ENCODE data around the gene MEIS2.

The MEIS2 gene

GRCh38 chr15:37096558-37097143 lies 3.7 kb downstream of the MEIS2 start:
- H3K27me3 ChIP-seq (ENCODE audit: insufficient read depth, low read length, poor library complexity) = no peaks in the 10 kb centered on the region
- TF ChIP-seq, protein P1, sequence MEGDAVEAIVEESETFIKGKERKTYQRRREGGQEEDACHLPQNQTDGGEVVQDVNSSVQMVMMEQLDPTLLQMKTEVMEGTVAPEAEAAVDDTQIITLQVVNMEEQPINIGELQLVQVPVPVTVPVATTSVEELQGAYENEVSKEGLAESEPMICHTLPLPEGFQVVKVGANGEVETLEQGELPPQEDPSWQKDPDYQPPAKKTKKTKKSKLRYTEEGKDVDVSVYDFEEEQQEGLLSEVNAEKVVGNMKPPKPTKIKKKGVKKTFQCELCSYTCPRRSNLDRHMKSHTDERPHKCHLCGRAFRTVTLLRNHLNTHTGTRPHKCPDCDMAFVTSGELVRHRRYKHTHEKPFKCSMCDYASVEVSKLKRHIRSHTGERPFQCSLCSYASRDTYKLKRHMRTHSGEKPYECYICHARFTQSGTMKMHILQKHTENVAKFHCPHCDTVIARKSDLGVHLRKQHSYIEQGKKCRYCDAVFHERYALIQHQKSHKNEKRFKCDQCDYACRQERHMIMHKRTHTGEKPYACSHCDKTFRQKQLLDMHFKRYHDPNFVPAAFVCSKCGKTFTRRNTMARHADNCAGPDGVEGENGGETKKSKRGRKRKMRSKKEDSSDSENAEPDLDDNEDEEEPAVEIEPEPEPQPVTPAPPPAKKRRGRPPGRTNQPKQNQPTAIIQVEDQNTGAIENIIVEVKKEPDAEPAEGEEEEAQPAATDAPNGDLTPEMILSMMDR (IDR thresholded peaks at IDR 0.05; ENCODE audit: borderline replicate concordance, extremely low read depth, low read length, poor library complexity, severe bottlenecking) = no peak
- TF ChIP-seq EZH2 (IDR thresholded peaks at IDR 0.05; ENCODE audit: borderline replicate concordance, low read depth, low read length, severe bottlenecking) = no peak
- H3K79me2 ChIP-seq (ENCODE audit: insufficient read depth, low read length) = no peaks in the 10 kb centered on the region
- ATAC-seq (ENCODE audit: insufficient read depth, low read depth) = no peak
- H3K9me3 ChIP-seq (ENCODE audit: insufficient read depth, low read length, severe bottlenecking) = no peaks in the 10 kb centered on the region
- no peak for DNase-seq
- no peak overlapping the region for H2AFZ ChIP-seq (ENCODE audit: low read depth, low read length)
- no peaks in the 10 kb centered on the region for H4K20me1 ChIP-seq (ENCODE audit: insufficient read depth, low read length)
- H3K27ac ChIP-seq (ENCODE audit: low read length) = no peak overlapping the region
- no peak overlapping the region for H3K4me3 ChIP-seq (ENCODE audit: low read depth in 1 of 2, low read length in 2 of 2)
- H3K4me1 ChIP-seq (ENCODE audit: insufficient read depth, low read length) = no peaks in the 10 kb centered on the region
- H3K36me3 ChIP-seq (ENCODE audit: insufficient read depth, low read length) = no peaks in the 10 kb centered on the region
- H3K9ac ChIP-seq (ENCODE audit: low read depth, low read length) = no peak overlapping the region
- no peak overlapping the region for H3K4me2 ChIP-seq (ENCODE audit: insufficient read depth, low read length)

GRCh38 chr15:37095770-37096557 lies 4.4 kb downstream of the MEIS2 start:
- Histone ChIP-seq H3K4me3 (ENCODE audit: low read depth in 1 of 2, low read length in 2 of 2) (no peak overlapping the region), H3K4me1 (ENCODE audit: insufficient read depth, low read length) (no peaks in the 10 kb centered on the region), H4K20me1 (ENCODE audit: insufficient read depth, low read length) (no peaks in the 10 kb centered on the region), H3K36me3 (ENCODE audit: insufficient read depth, low read length) (no peaks in the 10 kb centered on the region), H3K9me3 (ENCODE audit: insufficient read depth, low read length, severe bottlenecking) (no peaks in the 10 kb centered on the region), H3K4me2 (ENCODE audit: insufficient read depth, low read length) (no peak overlapping the region), H2AFZ (ENCODE audit: low read depth, low read length) (no peak overlapping the region), H3K79me2 (ENCODE audit: insufficient read depth, low read length) (no peaks in the 10 kb centered on the region), H3K27me3 (ENCODE audit: insufficient read depth, low read length, poor library complexity) (no peaks in the 10 kb centered on the region), H3K27ac (ENCODE audit: low read length) (no peak overlapping the region), H3K9ac (ENCODE audit: low read depth, low read length) (no peak overlapping the region)
- TF ChIP-seq, protein P1 (IDR thresholded peaks at IDR 0.05; ENCODE audit: borderline replicate concordance, extremely low read depth, low read length, poor library complexity, severe bottlenecking) = no peak
- no peak for TF ChIP-seq EZH2 (IDR thresholded peaks at IDR 0.05; ENCODE audit: borderline replicate concordance, low read depth, low read length, severe bottlenecking)
- DNase-seq = no peak
- ATAC-seq (ENCODE audit: insufficient read depth, low read depth) = no peak

DNA sequence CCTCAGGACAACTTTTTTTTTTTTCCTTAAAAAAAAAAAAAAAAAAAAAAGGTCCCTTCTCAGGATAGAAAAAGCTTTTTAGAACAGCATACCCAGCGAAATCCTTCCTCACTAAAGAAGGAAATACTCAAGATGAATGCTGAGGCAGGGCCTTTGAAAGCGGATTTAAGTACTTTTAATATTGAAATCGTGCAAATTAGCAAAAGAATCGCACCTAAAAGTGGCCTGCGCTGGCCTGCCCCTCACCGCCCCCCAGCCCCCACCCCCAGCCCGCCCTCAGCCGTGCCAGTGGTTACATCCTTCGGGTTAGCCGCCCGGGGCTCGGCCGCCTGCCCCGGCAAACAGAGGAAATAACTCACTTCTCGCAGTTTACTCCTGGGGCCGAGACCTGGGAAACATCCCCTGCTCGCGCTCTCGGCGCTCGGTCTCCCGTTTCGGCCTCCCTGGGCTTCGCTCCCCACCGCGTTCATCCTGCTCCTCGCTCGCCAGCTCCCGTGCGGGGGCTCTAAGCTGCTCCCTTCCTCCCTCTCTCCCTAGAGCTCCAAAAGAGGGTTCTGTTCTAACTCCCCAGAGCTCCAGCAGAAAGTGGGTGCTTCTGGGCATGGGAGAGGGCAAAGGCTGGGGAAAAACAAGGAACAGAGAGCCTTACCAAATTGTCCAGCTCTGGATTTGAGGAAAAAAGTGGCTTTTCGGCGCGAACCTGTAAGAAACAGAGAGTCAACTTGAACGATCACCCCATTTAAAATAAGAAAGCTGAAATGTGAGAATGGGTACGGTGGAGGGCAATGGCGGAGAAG lies 5.2 kb downstream of the MEIS2 start:
- no peaks in the 10 kb centered on the region for H3K79me2 ChIP-seq (ENCODE audit: insufficient read depth, low read length)
- no peak overlapping the region for H3K27ac ChIP-seq (ENCODE audit: low read length)
- H3K9me3 ChIP-seq (ENCODE audit: insufficient read depth, low read length, severe bottlenecking) = no peaks in the 10 kb centered on the region
- no peak for TF ChIP-seq EZH2 (IDR thresholded peaks at IDR 0.05; ENCODE audit: borderline replicate concordance, low read depth, low read length, severe bottlenecking)
- TF ChIP-seq, protein P1 (IDR thresholded peaks at IDR 0.05; ENCODE audit: borderline replicate concordance, extremely low read depth, low read length, poor library complexity, severe bottlenecking) = no peak
- no peak overlapping the region for H2AFZ ChIP-seq (ENCODE audit: low read depth, low read length)
- no peaks in the 10 kb centered on the region for H3K36me3 ChIP-seq (ENCODE audit: insufficient read depth, low read length)
- no peak overlapping the region for H3K4me3 ChIP-seq (ENCODE audit: low read depth in 1 of 2, low read length in 2 of 2)
- no peak overlapping the region for H3K9ac ChIP-seq (ENCODE audit: low read depth, low read length)
- H3K27me3 ChIP-seq (ENCODE audit: insufficient read depth, low read length, poor library complexity) = no peaks in the 10 kb centered on the region
- ATAC-seq (ENCODE audit: insufficient read depth, low read depth) = no peak
- H4K20me1 ChIP-seq (ENCODE audit: insufficient read depth, low read length) = no peaks in the 10 kb centered on the region
- H3K4me2 ChIP-seq (ENCODE audit: insufficient read depth, low read length) = no peak overlapping the region
- no peaks in the 10 kb centered on the region for H3K4me1 ChIP-seq (ENCODE audit: insufficient read depth, low read length)
- DNase-seq = no peak

Data from DND-41 (cell line).